Cardiac fibroblast (primary cell): ENCODE results near the gene EME2.

Experiments used
- DNase-seq, 2 donors: peaks; one replicate each; pipeline versions ENCODE4 v3.0.0 to v3.0.0-alpha.2; 2010; ENCODE audit warnings: low read depth in 2 of 2
- H3K4me3 ChIP-seq, 2 donors: replicated peaks in 1 of 2; 1 replicate in 1 of 2; 2 replicates in 1 of 2; pipeline ENCODE4 v1.5.1; 2011; ENCODE audit warnings: low read depth in 2 of 2, low read length in 2 of 2, mild to moderate bottlenecking in 2 of 2, moderate library complexity in 1 of 2
- TF ChIP-seq, protein P1 (sequence below): IDR thresholded peaks from one replicate; pipeline ENCODE4 v1.5.1; 2011; ENCODE audit warnings: low read depth, mild to moderate bottlenecking, low read length, inconsistent platforms

EME2 gene

GRCh38 chr16:1816396-1817275 lies 44.0 kb downstream of the EME2 start:
- TF ChIP-seq, protein P1, sequence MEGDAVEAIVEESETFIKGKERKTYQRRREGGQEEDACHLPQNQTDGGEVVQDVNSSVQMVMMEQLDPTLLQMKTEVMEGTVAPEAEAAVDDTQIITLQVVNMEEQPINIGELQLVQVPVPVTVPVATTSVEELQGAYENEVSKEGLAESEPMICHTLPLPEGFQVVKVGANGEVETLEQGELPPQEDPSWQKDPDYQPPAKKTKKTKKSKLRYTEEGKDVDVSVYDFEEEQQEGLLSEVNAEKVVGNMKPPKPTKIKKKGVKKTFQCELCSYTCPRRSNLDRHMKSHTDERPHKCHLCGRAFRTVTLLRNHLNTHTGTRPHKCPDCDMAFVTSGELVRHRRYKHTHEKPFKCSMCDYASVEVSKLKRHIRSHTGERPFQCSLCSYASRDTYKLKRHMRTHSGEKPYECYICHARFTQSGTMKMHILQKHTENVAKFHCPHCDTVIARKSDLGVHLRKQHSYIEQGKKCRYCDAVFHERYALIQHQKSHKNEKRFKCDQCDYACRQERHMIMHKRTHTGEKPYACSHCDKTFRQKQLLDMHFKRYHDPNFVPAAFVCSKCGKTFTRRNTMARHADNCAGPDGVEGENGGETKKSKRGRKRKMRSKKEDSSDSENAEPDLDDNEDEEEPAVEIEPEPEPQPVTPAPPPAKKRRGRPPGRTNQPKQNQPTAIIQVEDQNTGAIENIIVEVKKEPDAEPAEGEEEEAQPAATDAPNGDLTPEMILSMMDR: no peak
- no peak for DNase-seq
- H3K4me3 ChIP-seq: no peak overlapping the region

GRCh38 chr16:1817276-1817589 lies 44.6 kb downstream of the EME2 start:
- TF ChIP-seq, protein P1: no peak

DNA sequence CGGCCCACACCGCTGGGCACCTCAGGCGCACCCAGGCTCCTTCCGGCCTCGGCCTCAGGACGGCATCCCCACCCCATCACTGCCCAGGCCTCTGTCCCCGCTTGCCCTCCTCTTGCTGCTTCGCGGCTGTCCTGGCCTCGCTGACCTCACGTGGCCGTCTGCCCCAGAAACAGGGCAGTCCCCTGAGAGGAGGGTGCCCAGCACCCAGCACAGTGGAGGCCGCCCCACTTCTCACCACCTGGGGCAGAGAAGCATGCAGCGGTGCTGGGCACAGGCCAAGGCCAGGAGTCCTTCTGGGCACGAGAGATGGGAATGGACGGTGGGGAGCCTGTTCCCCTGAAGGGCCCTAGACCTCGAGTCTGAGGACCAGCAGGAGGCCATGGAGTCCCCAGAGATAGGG lies 45.1 kb downstream of the EME2 start:
- DNase-seq: no peak
- H3K4me3 ChIP-seq: no peak overlapping the region
- TF ChIP-seq, protein P1: no peak

More at GRCh38 chr16:1817276-1817589, 44.6 kb downstream of the EME2 start:
- H3K4me3 ChIP-seq: no peak overlapping the region
- DNase-seq: no peak

DNA sequence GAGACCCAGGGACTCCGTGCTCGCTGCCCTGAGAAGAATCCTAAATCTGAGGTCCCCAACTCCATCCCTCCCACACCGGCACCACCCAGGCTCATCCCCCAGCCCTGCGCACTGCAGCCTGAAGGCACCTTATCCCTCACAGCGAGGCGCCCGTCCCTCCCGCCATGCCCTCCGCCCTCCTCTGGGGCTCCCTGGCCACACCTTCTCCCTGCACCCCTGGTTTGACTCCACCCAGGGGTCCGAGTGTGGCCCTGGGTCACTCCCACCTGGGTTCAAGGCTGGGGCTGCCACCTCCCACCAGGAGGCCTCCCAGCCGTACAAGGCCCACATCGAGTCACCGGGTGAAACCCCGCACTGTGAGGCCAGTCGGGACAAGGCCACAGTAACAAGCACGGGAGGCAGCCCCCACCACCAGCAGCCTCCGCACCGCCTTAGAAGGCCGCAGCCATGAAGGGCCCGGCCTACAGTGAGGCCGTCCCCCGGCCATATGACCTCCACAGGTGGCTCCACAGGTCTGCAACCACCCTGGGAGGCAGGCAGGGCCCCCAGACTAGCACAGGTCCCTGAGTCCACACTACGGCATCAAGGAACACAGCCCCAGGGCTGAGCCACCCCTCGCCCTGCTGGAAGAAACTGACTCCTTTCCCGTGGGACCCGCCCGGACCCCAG lies 45.7 kb downstream of the EME2 start:
- TF ChIP-seq, protein P1: no peak
- no peak for DNase-seq
- no peak overlapping the region for H3K4me3 ChIP-seq

GRCh38 chr16:1818873-1819525 lies 46.4 kb downstream of the EME2 start:
- TF ChIP-seq, protein P1: no peak
- H3K4me3 ChIP-seq: no peak overlapping the region
- DNase-seq: no peak

GRCh38 chr16:1819611-1820010 lies 47.0 kb downstream of the EME2 start:
- DNase-seq: no peak
- TF ChIP-seq, protein P1: no peak
- no peak overlapping the region for H3K4me3 ChIP-seq
